Activated B cell treated with CpG ODN at 0.5 μM for 24 hours (primary cell): ENCODE measurements around the gene USP46. TPM values are rescaled to one million over a fixed set of nuclear protein-coding genes. Genes with fewer than 3 reads are reported as not detected.

ENCODE experiments used
- ATAC-seq: fragments of 200-7000 bp; cut with Tn5 transposase; one replicate; pipeline ENCODE4 v1.10.0; 2021; ENCODE audit warnings: low read depth, mild to moderate bottlenecking, moderate library complexity
- CTCF ChIA-PET: fragments of 350-600 bp; sonication (Branson Sonifier 250); formaldehyde crosslinking; loops from one replicate; lab custom pipeline; 2021; ENCODE audit warnings: antibody characterized with exemption; lab: Charles Lee
- POLR2A ChIA-PET: fragments of 350-600 bp; sonication (Branson Sonifier 250); formaldehyde crosslinking; loops from one replicate; lab custom pipeline; 2021; ENCODE audit warnings: antibody characterized with exemption; lab: Charles Lee
- DNase-seq: peaks from one replicate; pipeline ENCODE4 v3.0.0; 2022
- H3K27ac Mint-ChIP-seq: one replicate; pipeline ENCODE4 v1.8.0; 2020; ENCODE audit warnings: mixed read lengths
- H3K27me3 Mint-ChIP-seq: one replicate; pipeline ENCODE4 v1.8.0; 2021; ENCODE audit warnings: mixed read lengths
- H3K36me3 Mint-ChIP-seq: one replicate; pipeline ENCODE4 v1.8.0; 2021; ENCODE audit warnings: low read depth, mixed read lengths
- H3K4me1 Mint-ChIP-seq: one replicate; pipeline ENCODE4 v1.8.0; 2021; ENCODE audit warnings: mixed read lengths
- H3K4me3 Mint-ChIP-seq: one replicate; pipeline ENCODE4 v1.8.0; 2020; ENCODE audit warnings: mild to moderate bottlenecking, mixed read lengths
- H3K9me3 Mint-ChIP-seq: one replicate; pipeline ENCODE4 v1.8.0; 2020; ENCODE audit warnings: mixed read lengths
- intact Hi-C: fragments of 100-400 bp; cut with micrococcal nuclease; formaldehyde crosslinking; loops from one replicate; pipeline ENCODE4 v1.15.1; 2024
- total RNA-seq: library from RNA; stranded (reverse); gene quantifications from 2 replicates; pipeline ENCODE4 v1.2.3, GENCODE V29; 2022
- TF ChIP-seq, protein P1 (sequence below): fragments of 200-600 bp; IDR thresholded peaks from one replicate; pipeline ENCODE4 v1.8.0; 2022; ENCODE audit warnings: antibody characterized with exemption, mild to moderate bottlenecking

USP46 gene
- total RNA-seq, 1 donor from 2014 or later, result 13.3 TPM

DNA sequence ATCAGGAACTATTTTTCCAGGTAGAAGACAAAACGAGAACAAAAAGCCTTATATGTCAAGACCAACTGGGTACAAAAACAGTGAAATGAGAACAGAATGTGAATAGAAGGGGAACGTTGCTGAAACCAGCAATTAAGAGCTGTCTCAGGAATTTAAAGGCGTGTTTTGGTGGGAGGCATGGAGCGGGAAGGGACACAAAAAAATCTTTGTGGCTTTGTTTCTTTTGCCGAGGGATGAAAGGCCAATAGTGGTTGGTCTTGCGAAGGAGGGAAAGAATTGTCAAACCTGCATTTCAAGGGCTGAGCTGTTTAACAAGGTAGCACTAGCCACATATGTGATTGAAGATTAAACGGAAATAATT lies 103.8 kb downstream of the USP46 start:
- intact Hi-C loops, result no loop called here
- Mint-ChIP-seq H3K27ac (no peak overlapping the region), H3K4me3 (no peak overlapping the region), H3K9me3 (no peaks in the 10 kb centered on the region), H3K4me1 (no peaks in the 10 kb centered on the region), H3K36me3 (no peaks in the 10 kb centered on the region), H3K27me3 (peaks cover 15% of the 10 kb centered on the region)
- TF ChIP-seq, protein P1, sequence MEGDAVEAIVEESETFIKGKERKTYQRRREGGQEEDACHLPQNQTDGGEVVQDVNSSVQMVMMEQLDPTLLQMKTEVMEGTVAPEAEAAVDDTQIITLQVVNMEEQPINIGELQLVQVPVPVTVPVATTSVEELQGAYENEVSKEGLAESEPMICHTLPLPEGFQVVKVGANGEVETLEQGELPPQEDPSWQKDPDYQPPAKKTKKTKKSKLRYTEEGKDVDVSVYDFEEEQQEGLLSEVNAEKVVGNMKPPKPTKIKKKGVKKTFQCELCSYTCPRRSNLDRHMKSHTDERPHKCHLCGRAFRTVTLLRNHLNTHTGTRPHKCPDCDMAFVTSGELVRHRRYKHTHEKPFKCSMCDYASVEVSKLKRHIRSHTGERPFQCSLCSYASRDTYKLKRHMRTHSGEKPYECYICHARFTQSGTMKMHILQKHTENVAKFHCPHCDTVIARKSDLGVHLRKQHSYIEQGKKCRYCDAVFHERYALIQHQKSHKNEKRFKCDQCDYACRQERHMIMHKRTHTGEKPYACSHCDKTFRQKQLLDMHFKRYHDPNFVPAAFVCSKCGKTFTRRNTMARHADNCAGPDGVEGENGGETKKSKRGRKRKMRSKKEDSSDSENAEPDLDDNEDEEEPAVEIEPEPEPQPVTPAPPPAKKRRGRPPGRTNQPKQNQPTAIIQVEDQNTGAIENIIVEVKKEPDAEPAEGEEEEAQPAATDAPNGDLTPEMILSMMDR, result no peak
- CTCF ChIA-PET, result no interaction called here
- DNase-seq (no peak), ATAC-seq (no peak)
- POLR2A ChIA-PET, result no interaction called here

DNA sequence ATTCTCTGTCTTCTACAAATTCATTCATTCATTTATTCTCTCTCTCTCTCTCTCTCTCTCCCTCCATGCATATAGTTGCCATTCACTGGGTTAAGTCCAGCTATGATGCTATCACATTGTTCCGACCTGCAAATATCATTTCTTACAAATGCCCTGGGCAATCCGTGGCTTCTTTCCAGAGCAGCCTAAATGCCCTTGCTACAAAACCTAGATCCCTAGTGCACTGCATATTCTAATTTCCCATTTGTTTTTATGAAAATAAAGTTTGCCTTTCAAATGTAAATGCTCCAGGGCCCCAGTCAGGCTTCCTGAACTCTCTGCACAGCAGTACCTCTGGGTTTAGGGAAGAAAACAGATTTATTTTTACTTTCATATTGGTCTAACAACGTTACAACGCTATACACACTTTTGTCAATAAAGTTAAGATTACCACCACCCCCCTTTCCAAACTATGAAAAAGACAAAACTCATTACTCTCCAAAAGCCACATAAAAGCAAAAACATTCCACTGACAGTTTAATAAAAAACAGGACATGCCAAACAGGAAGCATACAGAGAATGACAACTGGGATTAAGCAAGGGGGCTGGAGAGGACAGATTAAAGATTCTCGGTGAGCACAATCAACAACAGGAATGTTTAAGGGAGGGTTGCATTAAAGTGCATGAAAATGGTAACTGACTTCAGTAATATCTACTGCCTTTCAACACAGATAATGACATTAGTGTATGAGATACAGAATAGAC lies 104.3 kb downstream of the USP46 start:
- no peaks in the 10 kb centered on the region for H3K4me1 Mint-ChIP-seq
- intact Hi-C loops, result no loop called here
- TF ChIP-seq, protein P1, result no peak
- ATAC-seq (no peak), DNase-seq (no peak)
- H3K4me3 Mint-ChIP-seq, result no peak overlapping the region
- peaks cover 18% of the 10 kb centered on the region for H3K27me3 Mint-ChIP-seq
- no peak overlapping the region for H3K27ac Mint-ChIP-seq
- CTCF ChIA-PET, result no interaction called here
- no peaks in the 10 kb centered on the region for H3K9me3 Mint-ChIP-seq
- POLR2A ChIA-PET, result no interaction called here
- H3K36me3 Mint-ChIP-seq, result no peaks in the 10 kb centered on the region

DNA sequence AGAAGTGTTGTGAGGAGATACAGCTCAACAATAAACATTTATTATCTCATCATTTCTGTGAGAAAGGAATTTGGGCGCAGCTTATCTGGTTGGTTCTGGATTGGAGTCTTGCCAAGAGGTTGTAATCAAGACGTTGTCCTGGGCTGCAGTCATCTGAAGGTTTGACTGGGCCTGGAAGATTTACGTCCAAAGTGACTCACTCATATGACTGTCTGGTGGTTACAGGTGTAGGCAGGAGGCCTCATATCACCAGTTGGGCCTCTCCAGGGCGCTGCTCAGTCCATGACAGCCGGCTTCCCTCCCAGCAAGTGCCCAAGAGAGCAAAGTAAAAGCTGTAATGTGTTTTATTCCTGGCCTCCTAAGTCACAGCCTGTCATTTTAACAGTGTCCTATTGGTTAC lies 106.3 kb downstream of the USP46 start:
- Mint-ChIP-seq H3K36me3 (no peaks in the 10 kb centered on the region), H3K27me3 (peaks cover 19% of the 10 kb centered on the region), H3K27ac (no peak overlapping the region), H3K4me1 (no peaks in the 10 kb centered on the region), H3K9me3 (no peaks in the 10 kb centered on the region), H3K4me3 (no peak overlapping the region)
- DNase-seq (no peak), ATAC-seq (no peak)
- TF ChIP-seq, protein P1, result no peak
- intact Hi-C loops, result no loop called here
- CTCF ChIA-PET, result no interaction called here
- POLR2A ChIA-PET, result no interaction called here

DNA sequence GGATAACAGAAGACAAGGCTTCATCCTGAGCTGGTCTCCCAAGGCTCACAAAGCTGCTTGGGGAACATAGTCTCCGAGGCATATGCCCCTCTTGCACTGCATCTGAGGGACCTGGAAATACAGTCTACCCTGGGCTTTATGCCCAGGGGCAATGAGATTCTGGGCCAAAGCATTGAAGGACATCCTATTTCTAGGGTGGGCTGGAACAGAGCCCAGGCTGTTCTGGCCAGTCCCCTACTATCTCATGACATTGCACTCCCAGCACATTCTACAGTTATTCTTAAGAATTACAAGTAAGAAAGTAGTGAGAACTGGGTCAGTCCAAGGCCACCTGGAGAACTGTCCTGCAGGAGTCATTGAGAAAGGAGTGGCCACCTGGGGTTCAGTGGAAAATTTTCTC lies 107.6 kb downstream of the USP46 start:
- Mint-ChIP-seq H3K4me3 (no peak overlapping the region), H3K36me3 (no peaks in the 10 kb centered on the region), H3K27ac (no peak overlapping the region), H3K9me3 (no peaks in the 10 kb centered on the region), H3K4me1 (no peaks in the 10 kb centered on the region), H3K27me3 (peaks cover 13% of the 10 kb centered on the region)
- CTCF ChIA-PET, result no interaction called here
- ATAC-seq (no peak), DNase-seq (no peak)
- TF ChIP-seq, protein P1, result no peak
- POLR2A ChIA-PET, result no interaction called here
- intact Hi-C loops, result no loop called here

DNA sequence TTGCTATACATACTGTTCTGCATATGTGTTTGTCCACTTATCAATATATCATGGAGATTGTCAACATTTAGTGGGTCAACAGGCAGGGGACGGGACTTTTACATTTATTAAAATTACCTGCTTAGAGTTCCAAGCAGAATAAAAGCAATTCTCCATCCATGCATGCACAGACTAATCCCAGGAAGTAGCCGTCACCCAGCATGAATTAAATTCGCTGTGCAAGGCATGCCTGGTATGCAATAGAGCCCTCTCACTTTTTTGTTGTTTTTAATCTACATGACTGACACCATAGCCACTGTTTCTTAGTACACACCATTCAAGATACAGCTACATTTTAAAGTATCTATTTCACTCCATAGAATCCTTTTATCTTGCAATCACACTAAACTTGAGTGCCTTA lies 108.9 kb downstream of the USP46 start:
- ChIA-PET POLR2A (interaction anchor here (0.5 kb wide), 1 partner anchor 1728 kb away, joined by 6 read pairs; no protein-coding TSS in a partner anchor), CTCF (interaction anchor here (0.9 kb wide), 1 partner anchor 1684 kb away, joined by 3 read pairs; no protein-coding TSS in a partner anchor)
- H3K27me3 Mint-ChIP-seq, result peaks cover 9% of the 10 kb centered on the region
- intact Hi-C loops, result no loop called here
- no peak overlapping the region for H3K27ac Mint-ChIP-seq
- H3K4me3 Mint-ChIP-seq, result no peak overlapping the region
- no peaks in the 10 kb centered on the region for H3K9me3 Mint-ChIP-seq
- DNase-seq, result no peak
- no peaks in the 10 kb centered on the region for H3K4me1 Mint-ChIP-seq
- TF ChIP-seq, protein P1, result no peak
- ATAC-seq, result no peak
- no peaks in the 10 kb centered on the region for H3K36me3 Mint-ChIP-seq
